Measurements from ENCODE around the gene LOXL3.

DNA sequence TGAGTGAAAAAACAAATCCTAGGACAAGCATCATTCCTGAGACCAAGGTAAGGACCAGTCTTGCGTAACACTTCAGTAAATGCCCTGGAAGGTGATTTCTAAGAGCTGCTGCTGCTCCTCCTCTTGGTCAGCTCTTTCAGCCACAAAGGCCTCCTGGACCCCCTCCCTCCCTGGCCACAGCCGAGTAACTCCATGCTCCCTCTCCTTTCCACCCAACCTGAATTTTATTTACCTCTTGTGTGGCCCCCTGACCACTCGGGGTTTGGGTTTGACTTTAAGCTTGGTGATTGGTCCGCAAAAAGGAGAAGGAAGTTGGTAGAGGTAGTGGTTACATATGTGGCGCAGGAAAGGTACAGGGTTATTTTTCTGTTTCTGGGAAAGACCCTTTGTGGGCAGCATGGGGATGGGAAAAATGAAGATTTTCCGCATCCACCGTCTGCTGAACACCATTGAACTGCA, 14.8 kb downstream of the LOXL3 start:
- TF ChIP-seq, protein P1, sequence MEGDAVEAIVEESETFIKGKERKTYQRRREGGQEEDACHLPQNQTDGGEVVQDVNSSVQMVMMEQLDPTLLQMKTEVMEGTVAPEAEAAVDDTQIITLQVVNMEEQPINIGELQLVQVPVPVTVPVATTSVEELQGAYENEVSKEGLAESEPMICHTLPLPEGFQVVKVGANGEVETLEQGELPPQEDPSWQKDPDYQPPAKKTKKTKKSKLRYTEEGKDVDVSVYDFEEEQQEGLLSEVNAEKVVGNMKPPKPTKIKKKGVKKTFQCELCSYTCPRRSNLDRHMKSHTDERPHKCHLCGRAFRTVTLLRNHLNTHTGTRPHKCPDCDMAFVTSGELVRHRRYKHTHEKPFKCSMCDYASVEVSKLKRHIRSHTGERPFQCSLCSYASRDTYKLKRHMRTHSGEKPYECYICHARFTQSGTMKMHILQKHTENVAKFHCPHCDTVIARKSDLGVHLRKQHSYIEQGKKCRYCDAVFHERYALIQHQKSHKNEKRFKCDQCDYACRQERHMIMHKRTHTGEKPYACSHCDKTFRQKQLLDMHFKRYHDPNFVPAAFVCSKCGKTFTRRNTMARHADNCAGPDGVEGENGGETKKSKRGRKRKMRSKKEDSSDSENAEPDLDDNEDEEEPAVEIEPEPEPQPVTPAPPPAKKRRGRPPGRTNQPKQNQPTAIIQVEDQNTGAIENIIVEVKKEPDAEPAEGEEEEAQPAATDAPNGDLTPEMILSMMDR (IDR thresholded peaks at IDR 0.05) = no peak
- no peak for TF ChIP-seq POLR2A (IDR thresholded peaks at IDR 0.05)

Data from prostate gland (tissue), 2 donors.